Ovary (tissue), 3 donors: Measurements from ENCODE around the gene B3GALNT1.

Experiments used
- EP300 ChIP-seq: sonication (generic); formaldehyde crosslinking; IDR thresholded peaks from one replicate; pipeline ENCODE4 v1.6.1; 2017; ENCODE audit warnings: antibody characterized with exemption
- POLR2A ChIP-seq: fragments of 450-650 bp; IDR thresholded peaks from one replicate; pipeline ENCODE4 v1.6.1; 2017; ENCODE audit warnings: antibody characterized with exemption, mild to moderate bottlenecking, moderate library complexity
- TF ChIP-seq, protein P1 (sequence below), 3 donors: fragments of 450-650 bp in 2 of 3; fragments of 200-600 bp in 1 of 3; IDR thresholded peaks; one replicate each; pipeline versions ENCODE4 v1.5.1 to v1.8.0; 2016 to 2022; ENCODE audit warnings: antibody characterized with exemption in 3 of 3, mild to moderate bottlenecking in 1 of 3
- donor health status: DM: no; HTN: no; CAD: no.

DNA sequence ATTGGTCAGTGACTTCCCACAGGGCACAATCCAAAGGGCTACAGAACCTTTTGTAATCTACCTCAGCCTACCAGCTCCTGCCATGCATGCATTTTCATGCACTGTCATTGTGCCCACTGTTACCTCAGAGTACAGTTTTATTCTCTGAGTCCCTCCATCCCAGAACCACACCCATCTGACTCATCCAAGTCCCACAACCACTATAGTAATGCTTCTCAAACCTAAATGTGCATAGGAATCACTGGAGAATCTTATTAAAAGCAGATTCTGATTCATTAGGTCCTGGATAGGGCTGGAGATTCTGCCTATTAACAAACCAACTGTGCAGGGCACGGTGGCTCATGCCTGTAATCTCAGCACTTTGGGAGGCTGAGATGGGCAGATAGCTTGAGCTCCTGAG, 3.7 kb upstream of the B3GALNT1 start:
- TF ChIP-seq, protein P1, sequence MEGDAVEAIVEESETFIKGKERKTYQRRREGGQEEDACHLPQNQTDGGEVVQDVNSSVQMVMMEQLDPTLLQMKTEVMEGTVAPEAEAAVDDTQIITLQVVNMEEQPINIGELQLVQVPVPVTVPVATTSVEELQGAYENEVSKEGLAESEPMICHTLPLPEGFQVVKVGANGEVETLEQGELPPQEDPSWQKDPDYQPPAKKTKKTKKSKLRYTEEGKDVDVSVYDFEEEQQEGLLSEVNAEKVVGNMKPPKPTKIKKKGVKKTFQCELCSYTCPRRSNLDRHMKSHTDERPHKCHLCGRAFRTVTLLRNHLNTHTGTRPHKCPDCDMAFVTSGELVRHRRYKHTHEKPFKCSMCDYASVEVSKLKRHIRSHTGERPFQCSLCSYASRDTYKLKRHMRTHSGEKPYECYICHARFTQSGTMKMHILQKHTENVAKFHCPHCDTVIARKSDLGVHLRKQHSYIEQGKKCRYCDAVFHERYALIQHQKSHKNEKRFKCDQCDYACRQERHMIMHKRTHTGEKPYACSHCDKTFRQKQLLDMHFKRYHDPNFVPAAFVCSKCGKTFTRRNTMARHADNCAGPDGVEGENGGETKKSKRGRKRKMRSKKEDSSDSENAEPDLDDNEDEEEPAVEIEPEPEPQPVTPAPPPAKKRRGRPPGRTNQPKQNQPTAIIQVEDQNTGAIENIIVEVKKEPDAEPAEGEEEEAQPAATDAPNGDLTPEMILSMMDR (IDR thresholded peaks at IDR 0.05): no peak
- TF ChIP-seq POLR2A (no peak), EP300 (no peak)
